Liver (tissue), 9 donors: ENCODE results near the gene URGCP. TPM values are rescaled to one million over a fixed set of nuclear protein-coding genes. Genes with fewer than 3 reads are reported as not detected.
"Not testable (repeated sequence)": the region's sequence is repeated elsewhere in the genome, so short reads cannot be mapped to it uniquely, and the experiment has no call there.

Source experiments
- DNase-seq: peaks from one replicate; pipeline ENCODE4 v3.0.0-alpha.2; 2017; ENCODE audit warnings: low spot score
- H3K27ac ChIP-seq, 2 donors: one replicate each; pipeline ENCODE4 v1.7.0; 2013; ENCODE audit warnings: inconsistent platforms in 2 of 2, low read length in 2 of 2, control low read depth in 1 of 2, low read depth in 1 of 2, mild to moderate bottlenecking in 1 of 2
- H3K27me3 ChIP-seq, 4 donors: one replicate each; pipeline versions ENCODE4 v1.6.1 to v1.7.0; 2013; ENCODE audit warnings: low read length in 3 of 4, inconsistent platforms in 1 of 4, mild to moderate bottlenecking in 1 of 4, moderate library complexity in 1 of 4; ENCODE audit not compliant: control insufficient read depth in 4 of 4, insufficient read depth in 4 of 4
- H3K36me3 ChIP-seq, 4 donors: one replicate each; pipeline versions ENCODE4 v1.6.1 to v1.7.0; 2013; ENCODE audit warnings: low read length in 3 of 4, mild to moderate bottlenecking in 3 of 4, low read depth in 1 of 4, moderate library complexity in 1 of 4; ENCODE audit not compliant: control insufficient read depth in 4 of 4, insufficient read depth in 3 of 4
- H3K4me1 ChIP-seq, 4 donors: one replicate each; pipeline versions ENCODE4 v1.6.1 to v1.7.0; 2013; ENCODE audit warnings: low read length in 3 of 4, mild to moderate bottlenecking in 3 of 4, moderate library complexity in 1 of 4; ENCODE audit not compliant: control insufficient read depth in 4 of 4, insufficient read depth in 4 of 4
- H3K4me3 ChIP-seq, 3 donors: one replicate each; pipeline versions ENCODE4 v1.6.1 to v1.7.0; 2013; ENCODE audit warnings: low read length in 3 of 3, control low read depth in 1 of 3, low read depth in 1 of 3, mild to moderate bottlenecking in 1 of 3
- H3K9ac ChIP-seq, 2 donors: one replicate each; pipeline ENCODE4 v1.7.0; 2013; ENCODE audit warnings: low read length in 2 of 2, mild to moderate bottlenecking in 2 of 2, moderate library complexity in 2 of 2, control low read depth in 1 of 2, low read depth in 1 of 2
- H3K9me3 ChIP-seq, 4 donors: one replicate each; pipeline versions ENCODE4 v1.6.1 to v1.7.0; 2013; ENCODE audit warnings: low read length in 3 of 4; ENCODE audit not compliant: control insufficient read depth in 4 of 4
- EGR1 ChIP-seq, 2 donors: IDR thresholded peaks; 2 replicates each; pipeline ENCODE4 v1.6.1; 2016 to 2018; ENCODE audit warnings: antibody characterized with exemption in 2 of 2, low read depth in 2 of 2
- FOXA1 ChIP-seq: IDR thresholded peaks from 2 replicates; pipeline ENCODE4 v1.6.1; 2016; ENCODE audit warnings: antibody characterized with exemption
- GABPA ChIP-seq, 2 donors: IDR thresholded peaks in 1 of 2; conservative IDR thresholded peaks in 1 of 2; 2 replicates each; pipeline ENCODE4 v1.6.1; 2016; ENCODE audit warnings: antibody characterized with exemption in 2 of 2, mild to moderate bottlenecking in 1 of 2, moderate library complexity in 1 of 2
- HNF4A ChIP-seq, 2 donors: conservative IDR thresholded peaks; 2 replicates each; pipeline ENCODE4 v1.6.1; 2016; ENCODE audit warnings: antibody characterized with exemption in 2 of 2, mild to moderate bottlenecking in 2 of 2
- JUND ChIP-seq, 2 donors: IDR thresholded peaks; 2 replicates each; pipeline ENCODE4 v1.6.1; 2016; ENCODE audit warnings: antibody characterized with exemption in 2 of 2
- NR2F2 ChIP-seq: IDR thresholded peaks from 2 replicates; pipeline ENCODE4 v1.6.1; 2016; ENCODE audit warnings: antibody characterized with exemption
- RXRA ChIP-seq, 2 donors: IDR thresholded peaks; 2 replicates each; pipeline ENCODE4 v1.6.1; 2017 to 2018; ENCODE audit warnings: antibody characterized with exemption in 2 of 2, mild to moderate bottlenecking in 1 of 2
- TAF1 ChIP-seq: conservative IDR thresholded peaks from 2 replicates; pipeline ENCODE4 v1.6.1; 2016; ENCODE audit warnings: antibody characterized with exemption, mild to moderate bottlenecking
- YY1 ChIP-seq: IDR thresholded peaks from 2 replicates; pipeline ENCODE4 v1.6.1; 2016; ENCODE audit warnings: antibody characterized with exemption, mild to moderate bottlenecking
- ZBTB33 ChIP-seq: IDR thresholded peaks from 2 replicates; pipeline ENCODE4 v1.6.1; 2016; ENCODE audit warnings: antibody characterized with exemption
- WGBS: extraction: QIAGEN DNeasy Blood & Tissue Kit; methylation state at CpG from one replicate; pipeline ENCODE4 v1.1.7; 2013; 5-methylcytosine and 5-hydroxymethylcytosine counted together
- polyA plus RNA-seq, 2 donors: library from polyadenylated mRNA; stranded (reverse) in 1 of 2; unstranded in 1 of 2; fragments of 200-250 nt in 1 of 2; fragments of >200 nt in 1 of 2; fragmentation: Nextera tagmentation in 1 of 2; extraction: Ambion mirVana in 1 of 2; gene quantifications; one replicate each; pipeline versions ENCODE4 v1.2.1 to v1.2.3, GENCODE V29; 2013 to 2015
- total RNA-seq, 2 donors: library from RNA; depleted of rRNA; stranded (reverse); fragments of >200 nt; gene quantifications; one replicate each; pipeline ENCODE4 v1.2.3, GENCODE V29; 2014
- TF ChIP-seq, protein P1 (sequence below): fragments of 150-350 bp; IDR thresholded peaks from 2 replicates; pipeline ENCODE4 v1.5.1; 2017; ENCODE audit warnings: improper control_type of control experiment, low read depth, low read length; ENCODE audit not compliant: missing input control
- donor health status: healthy.
- donor health status: healthy.
- donor health status: healthy.
- donor health status: healthy.
- donor health status: healthy.

The URGCP gene
- total and polyA plus RNA-seq, 4 donors: 7.2 to 28.4 (median 13.0) TPM

DNA sequence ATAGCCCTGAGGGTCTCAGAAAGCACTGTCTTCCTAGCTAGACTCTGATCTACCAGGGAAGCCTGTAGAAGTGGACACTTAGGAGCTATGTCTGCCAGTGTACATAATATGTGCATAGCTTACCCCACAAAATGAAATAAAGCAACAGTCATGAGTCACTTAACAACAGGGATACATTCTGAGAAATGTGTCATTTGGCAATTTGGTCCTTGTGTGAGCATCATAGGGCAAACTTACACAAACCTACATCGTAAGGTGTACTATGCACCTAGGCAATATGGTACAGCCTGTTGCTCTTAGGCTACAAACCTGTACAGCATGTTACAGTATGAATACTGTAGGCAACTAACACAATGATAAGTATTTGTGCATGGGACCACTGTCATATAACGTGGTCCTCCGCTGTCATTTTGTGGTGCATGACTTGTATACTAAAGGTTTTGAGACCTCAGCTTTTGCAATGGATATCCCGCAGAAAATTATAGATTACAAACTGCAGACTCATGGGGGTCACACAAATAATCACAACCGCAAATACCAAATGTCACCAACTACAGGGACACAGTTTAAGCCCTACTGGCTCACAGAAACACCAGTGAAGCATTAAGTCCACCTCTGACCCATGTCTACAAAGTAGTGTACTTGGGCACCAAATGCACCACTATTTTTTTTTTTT, 1.7 kb downstream of the URGCP start:
- 90% methylated on average over 5 of the region's 5 CpGs for WGBS
- H3K27me3 ChIP-seq: no peaks in the 10 kb centered on the region
- no peak overlapping the region for H3K4me3 ChIP-seq
- H3K36me3 ChIP-seq: no peaks in the 10 kb centered on the region
- TF ChIP-seq TAF1 (no peak), RXRA (IDR thresholded peaks at IDR 0.05) (no peak), EGR1 (IDR thresholded peaks at IDR 0.05; ENCODE audit: low read depth in 2 of 2) (no peak), FOXA1 (no peak), YY1 (no peak), JUND (IDR thresholded peaks at IDR 0.05) (no peak), GABPA (IDR thresholded peaks at IDR 0.05 in 1 of 2, conservative IDR thresholded peaks at IDR 0.05 in 1 of 2) (no peak), HNF4A (conservative IDR thresholded peaks at IDR 0.05) (no peak)
- TF ChIP-seq, protein P1, sequence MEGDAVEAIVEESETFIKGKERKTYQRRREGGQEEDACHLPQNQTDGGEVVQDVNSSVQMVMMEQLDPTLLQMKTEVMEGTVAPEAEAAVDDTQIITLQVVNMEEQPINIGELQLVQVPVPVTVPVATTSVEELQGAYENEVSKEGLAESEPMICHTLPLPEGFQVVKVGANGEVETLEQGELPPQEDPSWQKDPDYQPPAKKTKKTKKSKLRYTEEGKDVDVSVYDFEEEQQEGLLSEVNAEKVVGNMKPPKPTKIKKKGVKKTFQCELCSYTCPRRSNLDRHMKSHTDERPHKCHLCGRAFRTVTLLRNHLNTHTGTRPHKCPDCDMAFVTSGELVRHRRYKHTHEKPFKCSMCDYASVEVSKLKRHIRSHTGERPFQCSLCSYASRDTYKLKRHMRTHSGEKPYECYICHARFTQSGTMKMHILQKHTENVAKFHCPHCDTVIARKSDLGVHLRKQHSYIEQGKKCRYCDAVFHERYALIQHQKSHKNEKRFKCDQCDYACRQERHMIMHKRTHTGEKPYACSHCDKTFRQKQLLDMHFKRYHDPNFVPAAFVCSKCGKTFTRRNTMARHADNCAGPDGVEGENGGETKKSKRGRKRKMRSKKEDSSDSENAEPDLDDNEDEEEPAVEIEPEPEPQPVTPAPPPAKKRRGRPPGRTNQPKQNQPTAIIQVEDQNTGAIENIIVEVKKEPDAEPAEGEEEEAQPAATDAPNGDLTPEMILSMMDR: no peak
- peaks cover 4 to 22% (median 11%) of the 10 kb centered on the region in 4 donors for H3K4me1 ChIP-seq
- H3K9ac ChIP-seq: no peak overlapping the region
- H3K27ac ChIP-seq: peak overlapping the region; percentile 74 to 85
- H3K9me3 ChIP-seq: no peaks in the 10 kb centered on the region
- no peak for DNase-seq

DNA sequence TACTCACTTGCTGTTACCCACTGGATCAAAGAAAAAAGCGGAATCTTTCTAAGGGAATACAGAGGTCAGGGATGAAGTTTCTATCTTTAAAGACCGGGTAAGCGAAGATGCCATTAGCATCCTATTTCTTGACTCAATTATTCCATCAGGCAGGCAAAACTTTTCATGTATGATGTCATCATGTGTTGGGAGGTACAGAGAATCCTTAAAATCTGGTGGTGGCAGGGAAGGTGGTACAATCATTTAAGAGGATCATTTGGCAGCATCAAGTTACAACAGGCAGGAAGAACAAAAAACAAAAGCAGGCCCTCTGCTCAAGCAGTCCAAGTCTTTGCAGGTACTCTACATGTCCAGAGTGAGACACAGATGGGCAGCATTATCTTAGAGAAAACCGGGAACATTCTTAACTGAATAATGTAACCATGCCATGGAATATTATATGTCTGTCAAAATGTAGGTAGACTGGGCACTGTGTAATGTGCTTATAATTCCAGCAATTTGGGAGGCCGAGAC, 3.8 kb downstream of the URGCP start:
- no peak for DNase-seq
- Histone ChIP-seq H3K27ac (no peak overlapping the region), H3K27me3 (no peaks in the 10 kb centered on the region), H3K9ac (no peak overlapping the region), H3K4me1 (peaks cover 4 to 22% (median 11%) of the 10 kb centered on the region in 4 donors), H3K4me3 (no peak overlapping the region), H3K36me3 (no peaks in the 10 kb centered on the region), H3K9me3 (no peaks in the 10 kb centered on the region)
- TF ChIP-seq TAF1 (no peak), ZBTB33 (no peak), RXRA (IDR thresholded peaks at IDR 0.05) (no peak), NR2F2 (no peak), GABPA (IDR thresholded peaks at IDR 0.05 in 1 of 2, conservative IDR thresholded peaks at IDR 0.05 in 1 of 2) (no peak)
- 97% methylated on average over 5 of the region's 5 CpGs for WGBS

GRCh38 chr7:43898571-43898970, 7.8 kb downstream of the URGCP start:
- H3K4me1 ChIP-seq, H3K27me3 ChIP-seq, H3K9me3 ChIP-seq, H3K4me3 ChIP-seq, H3K27ac ChIP-seq, DNase-seq, H3K36me3 ChIP-seq, H3K9ac ChIP-seq: not testable (repeated sequence)
- 96% methylated on average over 2 of the region's 2 CpGs for WGBS
